Measurements from ENCODE around the gene ABR. TPM values are rescaled to one million over a fixed set of nuclear protein-coding genes. Genes with fewer than 3 reads are reported as not detected.

ABR gene
- total RNA-seq (2014; rRNA removed; shearing (Covaris generic)) = 40.1 and 57.4 TPM in 2 replicates

- DNase-seq (ENCODE audit: low read depth) = peak; percentile 63
Observed at GRCh38 chr17:1179818-1180742, at the start of gene ABR. Gene ABR, minus strand, starts transcription at chr17:1179981. Its CDS starts 254 bp downstream, at chr17:1179727.

GRCh38 chr17:1229349-1229899, 49.6 kb upstream of the ABR start:
- DNase-seq (ENCODE audit: low read depth) = peak; percentile 64

- DNase-seq (ENCODE audit: low read depth) = no peak
Observed at GRCh38 chr17:1228781-1229348, 49.1 kb upstream of the ABR start.

- no peak for DNase-seq (ENCODE audit: low read depth)
Observed at GRCh38 chr17:1227917-1228780, 48.4 kb upstream of the ABR start.

- no peak for DNase-seq (ENCODE audit: low read depth)
Observed at GRCh38 chr17:1227365-1227764, 47.6 kb upstream of the ABR start.

- no peak for DNase-seq (ENCODE audit: low read depth)
Observed at GRCh38 chr17:1226308-1226707, 46.5 kb upstream of the ABR start.

- DNase-seq (ENCODE audit: low read depth) = no peak
Observed at GRCh38 chr17:1224330-1224729, 44.5 kb upstream of the ABR start.

GRCh38 chr17:1223662-1224061, 43.9 kb upstream of the ABR start:
- no peak for DNase-seq (ENCODE audit: low read depth)

GRCh38 chr17:1222321-1222720, 42.5 kb upstream of the ABR start:
- DNase-seq (ENCODE audit: low read depth) = no peak

GRCh38 chr17:1221209-1221608, 41.4 kb upstream of the ABR start:
- DNase-seq (ENCODE audit: low read depth) = no peak

GRCh38 chr17:1220346-1220745, 40.6 kb upstream of the ABR start:
- DNase-seq (ENCODE audit: low read depth) = no peak

GRCh38 chr17:1217089-1217385, 37.3 kb upstream of the ABR start:
- DNase-seq (ENCODE audit: low read depth) = no peak

GRCh38 chr17:1216217-1217088, 36.7 kb upstream of the ABR start:
- no peak for DNase-seq (ENCODE audit: low read depth)

- DNase-seq (ENCODE audit: low read depth) = no peak
Observed at GRCh38 chr17:1212946-1213345, 33.2 kb upstream of the ABR start.

GRCh38 chr17:1211287-1211686, 31.5 kb upstream of the ABR start:
- DNase-seq (ENCODE audit: low read depth) = no peak

GRCh38 chr17:1208966-1209365, 29.2 kb upstream of the ABR start:
- DNase-seq (ENCODE audit: low read depth) = no peak

GRCh38 chr17:1206026-1206777, 26.4 kb upstream of the ABR start:
- DNase-seq (ENCODE audit: low read depth) = no peak

- no peak for DNase-seq (ENCODE audit: low read depth)
Observed at GRCh38 chr17:1203967-1204291, 24.1 kb upstream of the ABR start.

GRCh38 chr17:1203111-1203966, 23.6 kb upstream of the ABR start:
- peak; percentile 94 for DNase-seq (ENCODE audit: low read depth)

GRCh38 chr17:1202291-1202690, 22.5 kb upstream of the ABR start:
- DNase-seq (ENCODE audit: low read depth) = no peak

Measured in Daoy (cell line).